HG03066 (cell line): ENCODE data around the gene ZNF225.
"Not testable (repeated sequence)": the region's sequence is repeated elsewhere in the genome, so short reads cannot be mapped to it uniquely, and the experiment has no call there.

ENCODE experiments used
- ATAC-seq: cut with Tn5 transposase; IDR thresholded peaks from one replicate; pipeline ENCODE4 v1.9.1; 2021; ENCODE audit warnings: low read depth; ENCODE audit not compliant: unreplicated experiment

Gene ZNF225

GRCh38 chr19:44151491-44151890 lies 38.3 kb downstream of the ZNF225 start:
- no peak for ATAC-seq

DNA sequence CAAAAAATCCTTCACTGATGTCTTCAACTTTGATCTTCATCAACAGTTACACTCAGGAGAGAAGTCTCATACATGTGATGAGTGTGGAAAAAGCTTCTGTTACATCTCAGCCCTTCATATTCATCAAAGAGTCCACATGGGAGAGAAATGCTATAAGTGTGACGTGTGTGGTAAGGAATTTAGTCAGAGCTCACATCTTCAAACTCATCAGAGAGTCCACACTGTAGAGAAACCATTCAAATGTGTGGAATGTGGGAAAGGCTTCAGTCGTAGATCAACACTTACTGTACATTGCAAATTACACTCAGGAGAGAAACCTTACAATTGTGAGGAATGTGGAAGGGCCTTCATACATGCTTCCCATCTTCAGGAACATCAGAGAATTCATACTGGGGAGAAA lies 43.3 kb downstream of the ZNF225 start:
- no peak for ATAC-seq

DNA sequence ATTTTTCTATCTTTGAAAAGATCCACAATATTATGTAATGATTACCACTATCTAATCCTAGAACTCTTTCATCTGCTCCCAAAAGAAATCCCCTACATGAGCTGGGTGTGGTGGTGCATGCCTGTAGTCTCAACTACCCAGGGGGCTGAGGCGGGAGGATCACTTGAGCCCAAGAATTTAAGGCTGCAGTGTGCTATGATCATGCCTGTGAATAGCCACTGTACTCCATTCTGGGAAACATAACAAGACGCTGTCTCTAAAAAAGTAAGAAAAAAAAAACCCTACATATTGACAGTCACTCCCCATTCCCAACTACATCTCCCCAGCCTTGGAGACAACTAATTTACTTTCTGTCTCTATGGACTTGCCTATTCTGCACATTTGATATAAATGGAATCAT lies 50.6 kb downstream of the ZNF225 start:
- no peak for ATAC-seq

- ATAC-seq, result no peak
Measured at GRCh38 chr19:44164327-44164672, 51.1 kb downstream of the ZNF225 start.

- peak; percentile 87 for ATAC-seq
Measured at GRCh38 chr19:44164673-44165512, 51.7 kb downstream of the ZNF225 start, which contains the start of gene ZNF226. ZNF226 (plus strand) TSS chr19:44165100; CDS start chr19:44170081, 4,981 bp downstream.

DNA sequence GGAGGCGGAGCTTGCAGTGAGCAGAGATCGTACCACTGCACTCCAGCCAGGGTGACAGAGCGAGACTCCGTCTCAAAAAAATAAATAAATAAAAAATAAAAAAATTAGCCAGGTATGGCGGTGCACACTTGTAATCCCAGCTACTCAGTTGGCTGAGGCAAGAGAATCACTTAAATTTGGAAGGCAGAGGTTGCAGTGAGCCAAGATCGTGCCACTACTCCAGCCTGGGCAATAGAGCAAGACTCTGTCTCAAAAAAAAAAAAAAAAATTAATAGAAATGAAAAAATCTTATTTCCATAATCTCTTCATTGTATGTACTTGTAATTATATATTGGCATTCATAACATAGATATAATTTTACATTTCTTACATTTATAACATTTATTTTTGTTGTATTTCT lies 57.5 kb downstream of the ZNF225 start:
- ATAC-seq, result not testable (repeated sequence)

GRCh38 chr19:44176590-44176989 lies 63.4 kb downstream of the ZNF225 start:
- ATAC-seq, result no peak

- no peak for ATAC-seq
Measured at GRCh38 chr19:44180968-44181367, 67.8 kb downstream of the ZNF225 start.

DNA sequence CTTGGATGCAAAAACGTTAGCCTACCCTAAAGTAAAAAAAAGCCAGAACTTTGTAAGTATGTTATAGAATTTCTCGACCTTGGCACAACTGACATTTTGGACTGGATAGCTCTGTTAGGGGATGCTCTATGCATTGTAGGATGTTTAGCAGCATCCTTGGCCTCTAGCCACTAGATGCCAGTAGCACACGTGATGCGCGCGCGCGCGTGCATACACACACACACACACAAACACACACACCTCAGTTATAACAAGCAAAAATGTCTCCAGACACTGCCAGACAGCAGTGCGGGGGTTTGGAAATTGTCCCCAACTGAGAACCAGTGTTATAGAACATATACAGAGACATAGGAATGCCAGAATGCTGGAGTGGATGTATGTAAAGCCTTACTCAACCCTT lies 68.9 kb downstream of the ZNF225 start:
- ATAC-seq, result no peak
